H1 (cell line): ENCODE results near the gene TUBGCP6. TPM values are rescaled to one million over a fixed set of nuclear protein-coding genes. Genes with fewer than 3 reads are reported as not detected.

Experiments used
- ASH2L ChIP-seq: fragments of 200-600, 300-600 bp; sonication (generic); IDR thresholded peaks from one replicate; pipeline ENCODE4 v1.7.1; 2017; ENCODE audit warnings: low read length
- polyA plus RNA-seq, 7 experiments: library from polyadenylated mRNA; depleted of rRNA in 3 of 7; stranded (reverse) in 5 of 7; unstranded in 2 of 7; fragments of >200 nt in 5 of 7; fragments of 200-250 nt in 2 of 7; gene quantifications; 1 replicate in 5 of 7; 2 replicates in 1 of 7; 4 replicates in 1 of 7; pipeline versions ENCODE4 v1.2.1 to v1.2.3, GENCODE V29; 2011 to 2013; ENCODE audit warnings: missing spikeins in 2 of 7, mixed read lengths in 2 of 7
- total RNA-seq: library from RNA; stranded (reverse); fragmentation: NEBNext Ultra II Directional; extraction: Animal tissue kit (Norgen Biotek cat#: 25700); gene quantifications from 2 replicates; pipeline ENCODE4 v1.2.1, GENCODE V29; 2021
- TF ChIP-seq, protein P1 (sequence below): IDR thresholded peaks from 2 replicates; pipeline ENCODE4 v1.6.1; 2012; ENCODE audit warnings: inconsistent platforms

TUBGCP6 gene
- total and polyA plus RNA-seq, 2 of the 8 experiments (the other 6 are each of a cell fraction or from before 2014, with no cell fraction given) = 24.2 to 24.7 TPM

DNA sequence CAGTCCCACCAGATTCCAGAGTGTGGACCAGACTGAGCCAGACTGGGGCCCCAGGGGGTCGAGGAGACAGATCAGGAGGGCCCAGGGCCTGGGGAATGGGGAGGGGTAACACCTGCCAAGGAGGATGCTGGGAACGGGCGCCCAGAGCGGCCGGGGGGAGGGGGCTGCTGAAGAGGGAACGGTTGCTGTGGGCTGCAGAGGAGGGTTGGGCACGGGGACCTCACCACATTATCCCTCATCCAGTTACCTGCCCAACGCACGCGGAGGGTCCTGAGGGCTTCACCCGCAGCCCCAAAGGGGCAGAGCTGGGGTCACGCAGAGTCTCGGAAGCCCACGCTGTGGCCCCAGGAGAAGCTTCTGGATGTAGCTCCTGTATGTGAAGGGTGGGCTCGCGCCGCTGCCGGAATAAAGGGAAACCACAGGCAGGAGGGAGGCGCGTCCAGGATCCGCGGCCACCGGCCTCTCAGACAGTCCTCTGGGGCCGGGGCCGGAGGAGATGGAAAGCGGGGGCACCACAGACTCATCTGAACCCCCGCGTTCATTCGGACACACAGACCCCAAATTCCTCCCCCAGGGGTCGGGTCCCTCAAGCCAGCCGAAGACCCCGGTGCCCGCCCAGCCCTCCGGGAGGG is 44.9 kb downstream of the TUBGCP6 start (continued):
- TF ChIP-seq, protein P1, sequence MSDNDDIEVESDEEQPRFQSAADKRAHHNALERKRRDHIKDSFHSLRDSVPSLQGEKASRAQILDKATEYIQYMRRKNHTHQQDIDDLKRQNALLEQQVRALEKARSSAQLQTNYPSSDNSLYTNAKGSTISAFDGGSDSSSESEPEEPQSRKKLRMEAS = peak; percentile 29; the same call in 1 of the 2 replicates
- peak; percentile 43 for TF ChIP-seq ASH2L
